Stimulated activated CD8-positive, alpha-beta memory T cell treated with anti-CD3 and anti-CD28 coated beads, Interleukin-2, amount 100 ng/mL, for 1 hour (primary cell): Measurements from ENCODE around the gene FCGBP.
A peak's percentile ranks its signal among the peaks of the same experiment; 100 is the strongest.
"Not testable (repeated sequence)": the region's sequence is repeated elsewhere in the genome, so short reads cannot be mapped to it uniquely, and the experiment has no call there.

ENCODE experiments used
- DNase-seq, 2 donors: peaks; one replicate each; pipeline ENCODE4 v3.0.0-alpha.2; 2020; ENCODE audit warnings: low read depth in 2 of 2

FCGBP gene

GRCh38 chr19:39917561-39918182 lies 16.8 kb downstream of the FCGBP start:
- DNase-seq: no peak

GRCh38 chr19:39916851-39917396 lies 17.5 kb downstream of the FCGBP start:
- DNase-seq: no peak

DNA sequence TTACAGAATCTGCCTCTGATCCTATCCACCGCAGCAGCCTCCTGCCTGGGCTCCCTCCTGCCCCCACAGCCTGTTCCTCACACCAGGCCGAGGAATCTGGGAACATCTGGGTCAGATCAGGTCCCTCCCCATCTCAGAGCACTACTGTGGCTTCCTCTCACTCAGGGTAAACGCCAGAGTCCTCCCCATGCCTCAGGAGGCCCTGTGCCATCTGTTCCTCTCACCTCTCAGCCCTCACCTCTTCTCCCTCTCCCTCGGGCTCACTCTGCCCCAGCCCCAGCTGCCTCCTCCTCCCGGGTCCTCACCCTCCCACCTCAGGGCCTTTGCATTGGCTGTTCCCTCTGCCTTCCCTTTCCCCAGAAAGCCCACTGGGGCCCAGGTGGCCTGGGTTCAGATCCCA lies 18.2 kb downstream of the FCGBP start:
- DNase-seq: no peak

DNA sequence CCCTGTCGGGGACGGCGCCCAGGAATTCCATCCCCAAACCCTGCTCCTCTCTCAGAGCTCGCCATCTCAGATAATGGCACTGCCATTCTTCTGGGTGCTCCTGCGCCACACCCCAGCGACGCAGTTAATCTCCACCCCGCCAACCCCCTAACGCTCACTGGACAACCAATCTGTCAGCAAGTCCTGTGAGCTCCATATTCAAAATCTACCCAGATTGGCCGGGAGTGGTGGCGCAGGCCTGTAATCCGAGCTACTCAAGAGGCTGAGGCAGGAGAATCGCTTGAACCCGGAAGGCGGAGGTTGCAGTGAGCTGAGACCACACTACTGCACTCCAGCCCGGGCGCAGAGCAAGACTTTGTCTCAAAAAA lies 18.6 kb downstream of the FCGBP start:
- no peak for DNase-seq

DNA sequence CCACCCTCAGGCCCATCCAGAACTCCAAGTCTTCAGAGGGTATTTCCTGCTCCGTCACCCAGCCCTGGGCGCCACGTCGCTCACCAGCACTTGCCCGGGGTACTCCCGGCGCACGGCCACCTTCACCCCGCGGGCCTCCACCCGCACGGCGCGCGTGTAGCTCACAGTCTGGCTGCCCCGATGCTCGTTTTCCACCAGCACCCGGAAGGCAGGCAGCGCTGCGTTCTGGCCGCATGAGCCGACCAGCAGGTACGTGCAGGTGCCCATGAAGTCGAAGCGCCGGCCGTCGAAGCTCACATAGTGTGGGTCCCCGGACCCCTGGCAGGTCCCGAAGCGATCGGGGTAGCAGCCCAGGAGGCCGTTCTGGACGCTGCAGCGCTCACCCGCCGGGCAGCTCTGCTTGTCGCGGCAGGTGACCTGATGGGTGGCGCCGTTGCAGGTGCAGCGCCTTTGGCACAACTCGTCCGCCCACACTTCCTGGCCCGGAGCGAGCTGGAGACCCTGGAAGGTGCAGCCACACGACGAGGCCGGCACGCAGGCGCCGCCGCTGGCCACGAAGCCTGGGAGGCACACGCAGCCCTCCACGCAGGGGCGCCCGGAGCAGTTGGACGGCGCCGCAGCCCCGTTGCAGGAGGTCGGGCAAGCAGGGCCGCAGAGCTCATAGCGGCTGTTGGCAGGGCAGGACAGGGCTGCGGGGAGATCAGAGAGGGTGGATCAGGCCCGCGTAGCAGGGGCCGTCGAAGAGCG lies 19.2 kb downstream of the FCGBP start:
- DNase-seq: no peak

DNA sequence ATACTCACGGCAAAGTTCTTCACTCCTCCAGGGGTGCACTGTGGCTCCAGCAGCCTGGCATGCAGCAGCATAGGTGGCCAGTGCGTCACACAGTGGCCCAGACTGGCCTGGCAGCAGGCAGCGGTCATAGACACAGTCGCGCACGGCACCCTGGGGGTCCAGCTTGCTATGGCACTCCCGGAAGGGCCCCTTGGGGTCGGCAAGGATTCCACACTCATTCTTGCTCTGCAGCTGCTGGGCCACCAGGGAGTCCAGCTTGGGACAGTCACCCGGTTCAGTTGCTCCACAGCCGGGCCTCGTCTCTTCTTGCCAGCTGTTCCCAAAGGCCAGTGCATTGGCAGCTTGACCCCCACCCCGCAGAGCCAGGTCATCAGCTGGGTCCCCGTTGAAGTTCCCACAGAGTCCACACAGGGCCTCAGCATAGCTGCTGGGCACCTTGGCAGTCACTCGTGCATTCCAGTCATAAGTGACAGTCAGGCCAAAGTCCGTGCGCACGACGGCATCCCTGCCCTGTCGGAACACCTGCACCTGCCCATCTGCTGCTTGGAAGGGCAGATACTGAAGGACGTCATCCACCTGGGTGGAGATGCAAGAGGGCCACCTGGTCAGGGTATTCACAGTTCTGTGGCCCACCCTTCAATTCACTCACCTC lies 20.6 kb downstream of the FCGBP start:
- DNase-seq: no peak

DNA sequence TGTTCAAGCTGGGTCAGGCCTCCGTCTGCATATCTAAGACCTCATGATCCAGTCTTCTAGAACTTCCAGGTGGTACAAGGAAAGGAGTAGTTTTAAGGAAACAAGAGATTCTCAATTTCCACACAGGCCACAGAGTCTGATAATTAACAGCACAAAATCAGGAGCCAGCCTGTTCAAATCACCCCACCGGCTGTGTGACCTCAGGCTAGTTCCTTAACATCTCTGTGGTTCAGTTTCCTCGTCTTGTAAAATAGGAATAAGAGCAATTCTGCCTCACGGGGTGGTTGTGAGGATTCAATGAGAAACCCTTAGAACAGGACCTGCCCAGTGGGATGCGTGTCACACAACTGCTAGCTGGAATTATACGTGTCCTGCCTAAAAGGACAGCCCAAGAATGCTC lies 25.6 kb downstream of the FCGBP start:
- no peak for DNase-seq

DNA sequence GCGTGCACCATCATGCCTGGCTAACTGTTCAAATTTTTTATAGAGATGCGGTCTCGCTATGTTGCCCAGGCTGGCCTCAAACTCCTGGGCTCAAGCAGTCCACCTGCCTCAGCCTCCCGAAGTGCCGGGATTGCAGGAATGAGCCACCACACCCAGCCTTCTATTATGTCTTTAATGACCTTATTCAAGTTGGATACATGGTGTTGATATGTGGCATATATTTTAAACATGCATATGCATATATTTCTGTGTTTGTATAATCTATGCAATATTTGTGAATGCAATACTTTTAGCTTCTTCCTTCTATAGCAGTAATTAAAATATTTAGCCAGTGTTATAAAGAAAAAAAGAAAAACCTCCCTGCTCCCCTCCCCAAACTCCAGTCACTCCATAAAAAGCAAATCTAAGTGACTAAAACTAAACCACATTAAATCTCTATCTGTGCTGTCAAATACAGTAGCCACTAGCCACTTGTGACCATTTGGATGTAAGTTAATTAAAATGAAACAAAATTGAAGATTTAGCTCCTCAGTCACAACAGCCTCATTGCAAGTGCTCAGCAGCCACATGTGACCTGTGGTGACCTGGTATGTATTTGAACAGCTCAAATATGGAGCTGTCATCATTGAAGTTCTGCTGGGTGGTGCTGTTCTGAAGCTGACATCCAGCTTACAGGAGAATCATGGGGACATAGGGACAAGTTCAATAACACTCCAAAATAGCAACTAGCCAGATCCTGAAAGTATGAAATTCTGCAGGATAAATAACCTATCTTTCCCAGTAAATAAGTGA lies 27.4 kb downstream of the FCGBP start:
- DNase-seq: no peak

GRCh38 chr19:39906283-39906682 lies 28.2 kb downstream of the FCGBP start:
- DNase-seq: no peak

DNA sequence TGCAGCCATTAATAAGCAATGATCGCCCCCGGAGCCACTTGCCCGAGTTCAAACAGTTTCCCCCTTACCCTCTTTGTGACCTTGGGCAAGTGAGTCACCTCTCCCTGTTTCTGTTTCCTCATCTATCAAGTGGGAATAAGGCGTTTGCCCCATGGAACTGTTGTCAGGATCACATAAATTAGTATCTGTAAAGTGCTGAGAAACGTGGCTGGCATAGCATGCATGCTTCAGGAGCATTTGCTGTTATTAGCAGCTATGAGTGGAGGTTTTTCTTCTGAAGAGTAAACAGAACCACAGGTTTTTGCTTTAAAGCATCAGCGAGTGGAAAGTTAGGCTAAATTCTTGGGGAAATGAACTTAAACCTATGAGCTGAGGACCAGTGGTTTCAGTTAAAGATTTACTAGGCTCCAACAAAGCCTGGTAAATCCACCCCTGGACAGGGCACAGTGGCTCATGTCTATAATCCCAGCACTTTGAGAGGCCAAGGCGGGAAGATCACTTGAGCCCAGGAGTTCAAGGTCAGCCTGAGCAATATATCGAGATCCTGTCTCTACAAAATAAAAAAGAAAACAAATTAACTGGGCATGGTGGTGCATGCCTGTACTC lies 30.8 kb downstream of the FCGBP start:
- not testable (repeated sequence) for DNase-seq

DNA sequence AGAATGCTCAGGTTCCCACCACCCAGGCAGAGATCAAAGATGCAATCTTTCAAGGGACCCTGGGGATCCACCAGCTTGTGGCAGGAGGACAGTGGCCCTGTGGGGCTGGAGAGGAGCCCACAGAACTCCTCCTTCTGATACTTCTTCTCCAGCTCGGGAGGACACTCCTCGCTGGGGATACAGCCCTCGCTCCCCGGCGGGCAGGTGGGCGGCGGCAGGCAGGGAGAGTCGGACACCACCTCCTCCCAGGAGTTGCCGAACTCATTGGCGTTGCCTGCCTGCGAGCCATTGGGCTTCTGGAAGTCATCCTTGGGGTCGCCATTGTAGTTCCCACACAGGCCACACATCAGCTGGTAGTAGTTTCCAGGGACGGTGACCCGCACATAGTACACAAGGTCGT lies 32.1 kb downstream of the FCGBP start:
- not testable (repeated sequence) for DNase-seq

- not testable (repeated sequence) for DNase-seq
Measured at GRCh38 chr19:39901681-39902080, 32.8 kb downstream of the FCGBP start.

GRCh38 chr19:39898858-39899257 lies 35.6 kb downstream of the FCGBP start:
- not testable (repeated sequence) for DNase-seq

GRCh38 chr19:39897511-39898245 lies 36.8 kb downstream of the FCGBP start:
- peak in 1 of 2 donors; percentile 26 for DNase-seq

GRCh38 chr19:39895096-39895495 lies 39.3 kb downstream of the FCGBP start:
- DNase-seq: not testable (repeated sequence)

DNA sequence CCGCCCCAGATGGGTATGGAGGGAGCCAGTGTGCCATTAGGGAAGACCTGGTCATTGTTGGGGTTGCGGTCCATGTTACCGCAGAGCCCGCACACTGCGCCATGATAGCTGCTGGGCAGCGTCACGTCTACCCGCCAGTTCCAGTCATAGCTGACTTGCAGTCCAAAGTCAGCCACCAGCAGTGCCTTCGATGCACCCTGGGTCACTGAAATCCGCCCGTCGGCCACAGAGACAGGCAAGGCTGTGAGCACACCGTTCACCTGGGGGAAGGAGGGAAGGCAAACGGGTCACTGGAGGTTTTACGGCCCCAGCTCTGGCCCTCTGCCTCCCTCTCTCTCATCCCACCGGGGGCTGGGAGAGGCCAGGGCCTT lies 40.2 kb downstream of the FCGBP start:
- DNase-seq: not testable (repeated sequence)

DNA sequence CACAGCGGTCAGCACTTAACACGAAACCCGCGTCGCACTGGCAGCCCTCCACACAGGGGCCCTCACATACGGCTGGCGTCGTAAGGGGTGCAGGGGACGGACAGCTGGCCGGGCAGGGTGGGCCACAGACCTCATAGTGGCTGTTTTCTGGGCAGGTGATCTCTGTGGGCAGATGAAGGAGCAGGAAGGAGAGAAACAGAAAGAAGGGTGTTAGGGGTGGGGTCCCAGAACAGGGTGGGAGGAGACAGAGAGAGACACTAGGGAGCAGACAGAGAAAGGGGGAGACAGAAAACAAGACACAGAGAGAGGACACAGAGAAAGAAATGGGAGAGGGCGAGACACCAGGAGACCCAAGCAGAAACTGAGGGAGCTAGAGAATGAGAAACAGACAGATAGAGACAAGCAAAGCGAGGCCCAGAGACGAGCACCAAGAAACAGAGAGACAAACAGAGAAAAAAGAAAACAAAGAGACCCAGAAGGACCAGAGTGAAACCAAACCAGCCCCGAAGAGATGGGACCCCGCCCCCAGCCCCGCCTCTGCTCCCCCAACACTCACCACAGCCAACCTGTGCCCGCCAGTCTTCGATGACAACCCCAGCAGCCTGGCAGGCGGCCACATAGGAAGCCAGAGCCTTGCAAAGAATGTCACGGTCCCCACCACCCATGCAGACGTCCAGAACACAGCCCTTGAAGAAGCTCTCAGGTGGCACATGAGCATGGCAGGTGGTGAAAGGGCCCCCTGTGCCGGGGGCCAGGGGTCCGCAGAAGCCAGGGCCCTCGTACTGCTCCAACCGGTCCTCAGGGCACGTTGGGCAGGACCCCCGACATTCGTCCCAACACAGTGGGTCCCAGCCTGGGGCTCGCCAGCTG lies 40.8 kb downstream of the FCGBP start:
- DNase-seq: peak; percentile 10 to 65

- not testable (repeated sequence) for DNase-seq
Measured at GRCh38 chr19:39892506-39892902, 41.9 kb downstream of the FCGBP start.

- DNase-seq: not testable (repeated sequence)
Measured at GRCh38 chr19:39891660-39892505, 42.6 kb downstream of the FCGBP start.
